CD4-positive, alpha-beta T cell treated with Interleukin-12 subunit alpha and Interleukin-12 subunit beta, for 1 hour (primary cell): Measurements from ENCODE around the gene SAMD4A.

Source experiments
- DNase-seq: peaks from one replicate; pipeline ENCODE4 v3.0.0-alpha.2; 2020

SAMD4A gene

DNA sequence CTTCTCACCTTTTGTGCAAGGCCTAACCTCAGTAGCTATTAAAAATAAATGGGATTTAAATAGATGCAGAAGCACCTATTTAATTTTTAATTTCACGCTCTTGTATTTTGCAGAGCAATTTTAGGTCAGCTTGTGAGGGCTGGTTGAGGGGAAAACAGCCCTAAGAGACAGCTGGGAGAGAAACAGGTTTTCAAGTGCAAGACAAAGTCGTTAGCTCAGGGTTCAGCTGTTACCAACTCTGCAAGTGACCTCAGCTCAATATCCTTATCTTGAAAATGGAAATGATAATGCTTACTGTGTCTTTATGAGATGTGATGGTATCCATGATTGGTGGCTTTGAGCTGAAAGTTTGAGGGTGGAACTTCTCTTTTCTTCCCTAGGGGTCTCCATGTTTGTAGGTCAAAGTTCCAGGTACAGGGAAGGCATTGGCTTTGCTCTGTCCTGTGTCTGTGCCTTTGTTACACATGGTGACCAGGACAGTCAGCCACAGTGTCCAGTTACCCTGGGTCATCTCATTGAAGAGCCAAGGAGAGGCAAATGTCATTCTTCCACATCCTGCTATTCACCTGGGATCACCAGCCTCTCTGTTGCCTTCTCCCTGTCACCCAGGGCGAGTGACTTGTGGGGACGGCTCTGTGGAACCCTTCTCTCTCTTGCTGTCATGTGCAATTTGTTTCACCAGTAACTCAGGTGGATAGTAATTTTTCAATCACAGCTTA lies 100.3 kb downstream of the SAMD4A start:
- DNase-seq = no peak

DNA sequence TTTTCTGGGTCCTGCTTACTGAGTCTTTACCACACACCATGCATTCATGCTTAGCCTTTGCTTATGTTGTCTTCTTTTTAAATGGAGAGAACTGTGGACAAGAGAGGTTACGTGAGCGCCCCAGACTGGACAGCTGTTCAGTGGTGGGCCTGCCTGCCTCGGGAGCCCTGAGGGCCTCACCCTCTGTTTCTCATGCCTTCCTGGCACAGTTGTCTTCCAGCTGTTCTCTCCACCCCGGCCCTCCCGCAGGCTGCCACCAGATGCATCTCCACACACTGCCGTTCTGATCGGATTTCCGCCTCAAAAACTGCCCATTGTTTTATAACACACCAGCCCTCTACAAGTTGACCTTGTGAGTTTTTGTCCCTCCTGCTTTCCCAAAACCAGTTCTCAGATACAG lies 100.8 kb downstream of the SAMD4A start:
- DNase-seq = no peak

DNA sequence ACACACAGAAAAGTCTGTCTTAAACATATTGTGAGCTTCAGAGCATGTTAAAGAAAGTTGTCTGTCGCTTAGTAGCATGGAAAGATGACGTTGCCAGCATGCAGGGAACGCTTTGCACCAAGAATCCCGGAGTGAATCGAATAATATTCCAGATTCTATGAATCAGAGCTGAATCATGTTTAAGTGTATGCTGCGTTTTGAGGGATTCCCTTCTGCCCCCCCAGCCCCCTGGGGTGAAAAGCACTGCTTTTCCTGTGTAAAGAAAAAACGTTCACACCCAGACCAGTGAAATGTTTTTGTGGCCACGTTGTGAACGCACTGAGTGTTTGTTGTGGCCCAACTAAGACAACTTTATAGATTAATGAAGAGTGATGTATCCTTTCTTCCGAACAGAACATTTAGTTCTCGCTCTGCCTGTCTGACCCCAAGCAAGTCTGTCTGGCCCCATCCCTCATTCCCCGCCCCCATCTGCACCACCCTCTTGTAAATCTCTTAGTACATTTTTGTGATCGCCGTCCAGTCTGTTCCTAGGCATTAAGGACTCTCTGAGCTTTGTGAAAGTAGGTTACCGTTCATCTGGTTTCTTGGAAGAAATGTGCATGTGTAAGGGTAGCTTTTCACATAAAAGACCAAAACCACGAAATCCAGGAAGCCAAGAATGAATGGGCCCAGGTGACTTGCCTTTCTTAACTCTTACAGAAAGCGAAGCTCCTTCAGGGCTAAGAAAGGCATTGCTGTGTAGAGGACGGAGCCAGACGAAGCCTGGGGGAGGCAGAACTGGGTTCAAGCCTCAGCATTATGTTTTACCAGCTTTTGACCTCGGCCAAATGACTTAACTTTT lies 103.0 kb downstream of the SAMD4A start:
- DNase-seq = peak; percentile 26

DNA sequence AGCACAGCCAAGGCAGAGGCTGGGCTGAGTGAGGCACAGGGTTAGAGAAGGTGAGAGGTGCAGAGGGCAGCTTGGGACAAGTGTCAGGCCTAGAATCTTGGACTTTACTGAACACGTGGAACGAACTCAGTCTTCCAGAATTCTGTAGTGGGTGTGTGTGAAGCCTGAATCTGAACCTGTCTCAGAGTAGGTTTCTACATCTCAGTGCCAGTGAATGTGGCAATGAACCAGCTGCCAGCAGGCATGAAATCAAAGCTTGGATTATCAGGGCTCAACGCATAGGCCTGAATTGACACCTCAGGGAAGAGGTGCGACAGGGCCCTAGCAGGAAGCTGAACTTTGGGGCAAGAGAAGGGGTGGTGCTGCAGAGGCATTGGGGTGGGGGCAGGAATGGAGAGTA lies 104.6 kb downstream of the SAMD4A start:
- DNase-seq = no peak

DNA sequence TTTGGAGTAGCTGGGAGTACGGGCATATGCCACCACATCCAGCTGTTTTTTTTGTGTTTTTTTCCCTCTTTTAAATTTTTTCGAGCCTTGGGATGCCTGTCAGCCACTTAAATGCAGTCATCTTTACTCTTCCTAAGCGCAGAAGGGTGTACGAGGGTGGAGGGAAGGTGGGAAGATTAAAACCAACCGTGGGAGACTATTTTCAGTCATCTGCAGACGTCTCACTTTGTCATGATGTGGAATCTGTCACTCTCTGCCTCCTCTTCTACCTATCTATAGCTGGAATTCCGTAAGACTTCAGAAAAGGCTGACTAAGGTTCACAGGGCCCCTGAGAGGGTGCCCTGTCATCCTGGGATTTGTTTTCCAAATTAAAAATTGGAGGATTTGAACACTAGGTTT lies 105.3 kb downstream of the SAMD4A start:
- DNase-seq = no peak

DNA sequence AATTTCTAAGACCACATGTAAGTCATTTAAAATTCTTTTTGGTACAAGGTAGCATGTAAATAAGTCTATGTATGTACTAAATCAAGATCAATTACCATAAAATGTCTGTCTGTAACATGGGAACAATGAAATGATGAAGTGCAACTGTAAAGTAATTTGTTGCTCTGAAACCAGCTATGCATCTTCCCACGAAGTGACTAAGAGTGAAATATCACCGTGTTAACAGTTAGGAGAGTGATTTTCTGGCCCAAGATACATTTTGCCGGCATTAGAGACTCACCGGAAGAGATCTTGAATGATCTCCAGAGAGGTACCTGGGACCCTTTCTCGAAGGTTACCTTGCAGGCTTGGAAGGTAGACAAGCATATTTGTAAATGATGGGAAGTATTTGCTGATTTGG lies 105.8 kb downstream of the SAMD4A start:
- DNase-seq = no peak

DNA sequence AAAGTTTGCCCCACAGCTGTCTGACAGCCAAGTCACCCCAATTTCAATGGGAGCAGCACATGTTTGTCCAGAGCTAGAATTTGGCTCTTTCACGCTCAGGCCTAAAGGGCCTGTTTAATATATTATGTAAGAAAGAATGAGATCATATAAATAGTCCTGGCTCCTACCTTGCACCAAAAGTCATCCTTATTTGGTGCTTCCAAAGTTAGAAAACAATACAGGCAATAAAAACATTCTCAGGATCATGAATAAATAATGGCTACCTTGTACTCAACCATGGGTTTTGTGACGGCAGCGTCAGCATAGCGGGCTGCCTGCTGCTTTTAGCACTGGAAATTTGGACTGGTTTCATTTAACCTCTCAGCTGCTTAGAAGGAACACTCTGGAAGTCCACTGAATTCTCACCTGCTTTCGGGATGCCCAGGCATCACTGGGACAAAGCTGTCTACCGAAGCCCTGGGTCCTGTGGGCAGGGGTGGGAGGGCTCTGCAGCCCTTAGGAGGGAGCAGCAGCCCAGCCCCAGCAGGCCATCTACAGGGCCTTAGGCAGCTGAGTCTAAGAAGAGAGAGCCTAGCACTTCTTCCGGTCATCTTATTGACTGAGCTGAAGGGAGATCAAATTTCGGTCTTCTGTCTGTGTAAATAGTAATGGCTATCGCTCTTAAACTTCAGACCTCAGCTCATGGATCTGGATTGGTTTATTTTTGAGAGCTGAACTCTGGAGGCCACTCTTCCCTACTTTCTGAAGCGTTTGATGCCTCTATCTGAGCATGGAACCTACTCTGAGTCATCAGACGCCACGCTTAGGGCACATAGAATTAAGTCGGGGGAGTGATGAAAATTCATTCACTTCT lies 106.5 kb downstream of the SAMD4A start:
- DNase-seq = no peak

DNA sequence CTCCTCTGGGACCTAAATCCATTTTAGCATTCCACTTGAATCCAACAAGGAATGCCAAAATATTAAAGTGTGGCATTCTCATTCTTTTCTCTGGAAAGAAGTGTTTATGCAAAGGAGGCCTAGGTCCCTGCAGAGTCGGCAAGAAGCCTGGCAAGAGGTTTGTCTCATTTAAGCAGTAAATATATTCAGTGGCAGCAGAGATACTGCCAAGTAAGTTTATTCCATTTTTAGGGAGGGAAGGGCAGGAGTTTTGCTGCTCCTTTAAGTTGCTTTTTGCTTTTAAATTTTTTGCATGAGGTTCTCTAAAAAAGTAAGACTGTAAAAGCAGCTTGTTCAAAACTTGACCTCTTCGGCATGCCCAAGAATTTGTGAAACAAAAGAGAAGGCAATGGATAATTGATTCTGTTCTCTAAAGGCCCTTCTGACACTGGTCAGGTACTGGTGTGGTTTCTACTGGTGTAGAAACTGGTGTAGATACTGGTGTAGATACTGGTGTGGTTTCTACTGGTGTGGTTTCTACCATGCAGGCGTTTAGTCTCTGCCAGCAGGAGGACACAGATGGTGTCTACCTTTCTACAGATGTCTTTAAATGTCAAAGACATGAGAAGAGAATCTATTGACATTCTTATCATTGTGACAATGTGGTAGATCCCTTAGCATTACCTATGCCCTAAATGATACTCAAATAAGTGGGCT lies 107.3 kb downstream of the SAMD4A start:
- DNase-seq = no peak

DNA sequence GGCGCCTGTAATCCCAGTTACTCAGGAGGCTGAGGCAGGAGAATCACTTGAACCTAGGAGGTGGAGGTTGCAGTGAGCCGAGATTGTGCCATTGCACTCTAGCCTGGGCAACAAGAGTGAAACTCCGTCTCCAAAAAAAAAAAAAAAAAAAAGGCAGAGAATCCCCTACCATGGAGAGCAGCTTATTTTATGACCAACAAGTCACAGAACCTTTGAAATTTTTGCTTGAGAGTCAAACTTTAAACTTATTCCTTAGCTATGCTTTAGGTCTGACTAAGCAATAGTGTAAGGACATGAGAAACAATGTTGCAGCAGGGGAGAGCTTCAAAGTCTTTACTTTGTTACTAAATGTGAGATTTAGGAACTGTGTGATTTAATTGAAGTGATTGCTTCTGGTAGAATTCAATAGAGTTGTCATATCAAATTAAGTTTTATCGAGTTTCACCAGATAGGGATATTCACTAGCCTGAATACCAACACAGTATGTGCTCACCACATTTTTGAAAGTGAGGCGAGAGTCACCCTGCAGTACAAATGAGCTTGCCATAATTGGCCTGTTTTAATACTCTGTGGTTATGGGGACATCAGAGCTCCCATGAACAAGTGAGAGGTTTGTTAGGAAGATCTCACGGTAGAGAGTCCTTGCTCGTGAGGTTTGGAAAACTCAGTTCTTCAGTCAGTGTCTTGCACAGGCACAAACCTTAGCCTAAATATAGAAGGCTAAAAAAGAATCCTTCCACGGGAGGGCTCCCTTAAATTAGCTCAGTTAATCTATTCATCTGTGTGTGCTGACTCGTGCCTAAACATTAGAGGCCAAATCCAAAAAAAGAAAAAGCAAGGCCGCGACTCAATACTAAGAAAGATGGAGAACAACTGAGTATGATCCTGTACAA lies 108.6 kb downstream of the SAMD4A start:
- no peak for DNase-seq

DNA sequence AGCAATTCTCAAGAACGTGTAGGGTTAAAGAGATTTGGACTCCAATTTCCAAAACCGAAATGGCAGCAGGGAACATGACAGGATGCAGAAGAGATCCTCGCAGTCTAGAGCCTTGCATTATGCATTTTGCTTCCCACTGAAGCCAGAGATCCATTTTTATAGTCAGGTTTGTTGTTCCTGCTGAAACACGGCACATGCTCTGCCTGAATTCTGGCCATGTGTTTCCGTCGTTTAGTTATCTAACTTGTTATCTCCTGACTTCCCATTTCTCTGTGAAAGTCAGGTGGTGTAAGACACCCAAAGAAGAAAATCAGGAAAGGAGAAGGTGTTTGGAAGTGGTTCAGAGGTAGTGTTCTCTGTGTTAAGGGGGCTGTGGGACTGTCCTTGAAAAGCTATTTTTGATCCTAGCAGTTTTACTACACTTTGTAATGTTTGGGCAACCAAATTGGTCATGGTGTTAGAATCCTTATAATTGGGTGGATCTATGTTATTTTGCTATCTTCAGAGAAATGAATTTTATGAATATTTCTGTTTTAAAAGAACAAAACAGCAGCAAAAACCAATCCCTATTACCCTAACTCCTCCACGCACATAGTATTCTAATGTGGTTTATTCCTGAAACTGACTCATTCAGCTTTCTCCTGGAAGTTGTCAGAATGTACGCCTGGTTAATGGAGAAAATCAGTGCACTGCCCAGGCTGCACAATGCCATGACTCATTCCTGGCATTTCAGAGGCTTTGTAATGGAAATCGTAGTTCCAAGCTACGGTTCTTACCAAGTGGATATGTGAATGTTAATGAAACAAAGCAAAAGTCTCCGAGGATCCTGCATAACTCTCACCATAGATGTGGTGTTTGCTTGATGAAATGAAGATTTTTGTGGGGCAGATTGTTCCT lies 110.1 kb downstream of the SAMD4A start:
- no peak for DNase-seq

DNA sequence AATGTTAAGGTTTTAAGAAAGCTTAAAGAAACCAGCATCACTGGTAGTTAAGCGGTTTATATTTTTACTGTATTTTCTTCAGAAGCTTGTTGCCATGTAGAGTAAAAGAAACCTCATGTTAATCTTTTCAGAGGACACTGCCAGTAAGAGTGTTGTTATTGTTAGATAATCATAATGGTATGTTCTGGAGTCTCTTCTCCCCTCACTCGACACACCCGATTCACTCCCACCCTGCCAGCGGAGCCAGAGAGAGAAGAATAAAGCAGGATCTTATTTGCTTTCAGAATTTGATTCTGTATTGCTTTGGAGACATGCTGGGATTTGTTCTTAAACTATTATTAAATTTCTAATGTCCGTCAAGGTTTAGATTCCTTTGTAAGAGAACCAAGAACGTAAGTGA lies 113.7 kb downstream of the SAMD4A start:
- no peak for DNase-seq

DNA sequence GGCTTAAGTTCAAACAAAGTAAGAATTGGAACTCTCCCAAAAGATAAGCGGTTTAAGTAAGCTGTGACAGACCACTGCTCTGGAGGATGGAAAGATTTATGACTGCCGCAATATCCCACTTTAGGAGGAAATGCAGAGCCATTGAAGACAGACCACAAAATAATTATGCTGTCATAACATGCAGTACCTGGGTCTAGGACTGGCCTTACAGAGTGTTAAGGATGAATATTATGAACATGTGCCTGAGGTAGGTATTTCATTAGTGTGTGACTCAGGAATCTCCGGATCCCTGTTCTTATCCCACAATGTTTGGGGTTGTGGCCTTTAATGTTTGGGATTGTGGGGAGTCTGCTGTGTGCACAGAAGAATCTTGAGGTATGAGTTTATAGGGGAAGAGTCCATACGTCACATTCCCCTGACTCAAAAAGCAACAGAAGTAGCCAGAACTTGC lies 114.9 kb downstream of the SAMD4A start:
- no peak for DNase-seq

DNA sequence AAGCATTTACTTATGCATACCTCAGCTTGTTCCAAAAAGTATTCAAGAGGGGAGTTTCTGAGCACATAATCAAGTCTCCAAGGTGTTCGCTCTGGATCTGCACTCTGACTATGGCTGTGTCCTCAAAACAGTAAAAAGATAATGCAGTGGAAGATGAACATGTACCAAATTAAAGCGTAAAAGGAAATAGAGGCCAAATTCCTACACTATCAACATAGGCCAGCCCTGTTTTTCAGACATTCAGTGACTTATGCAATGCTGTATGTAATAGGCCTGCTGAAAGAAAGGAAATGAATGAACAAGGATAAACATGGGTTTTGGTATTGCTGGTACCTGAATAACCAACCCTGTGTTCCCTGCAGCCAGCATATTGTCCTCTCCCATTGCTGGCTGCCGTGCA lies 115.7 kb downstream of the SAMD4A start:
- DNase-seq = no peak

DNA sequence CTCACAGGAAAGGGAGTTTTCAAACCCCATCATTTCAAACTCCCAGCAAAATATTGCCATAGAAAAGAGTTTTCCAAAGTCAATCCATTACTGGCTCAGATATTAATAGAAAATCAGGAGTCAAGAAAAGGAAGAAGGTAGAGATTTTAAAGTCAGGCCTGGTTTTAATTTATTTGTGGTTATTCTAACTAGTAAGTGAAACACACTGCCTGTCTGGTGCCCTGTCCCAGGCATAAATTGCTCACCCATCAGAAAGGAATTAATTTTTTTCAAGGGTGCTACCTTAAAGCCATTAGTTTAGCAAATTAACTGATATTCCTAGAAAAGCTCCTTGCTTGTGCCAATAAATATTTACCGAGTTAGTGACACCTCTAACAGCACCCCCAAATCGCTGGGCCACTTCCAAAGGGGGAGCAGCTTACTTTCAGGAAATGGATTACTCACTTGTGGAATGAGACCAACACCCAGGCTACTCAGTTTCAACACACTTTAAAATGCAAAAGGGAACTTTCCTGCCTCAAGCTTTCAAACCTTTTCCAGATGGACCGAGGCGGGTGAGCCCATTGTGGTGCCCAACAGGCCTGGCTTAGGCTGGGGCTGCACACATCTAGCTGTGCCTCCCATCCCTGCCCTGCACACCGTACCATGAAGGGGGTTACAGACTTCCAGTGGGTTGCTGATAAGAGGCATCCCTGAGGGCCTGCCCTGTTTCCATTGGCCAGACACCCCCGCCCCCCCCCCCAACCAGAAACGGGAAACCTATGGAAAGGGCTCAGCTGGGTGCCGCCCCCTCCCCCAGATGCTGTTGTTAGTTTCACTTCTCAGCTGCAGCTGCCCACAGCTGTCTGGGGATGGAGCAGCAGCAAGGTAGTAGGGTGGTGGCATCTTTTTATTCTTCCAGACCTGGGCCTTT lies 117.2 kb downstream of the SAMD4A start:
- DNase-seq = no peak

DNA sequence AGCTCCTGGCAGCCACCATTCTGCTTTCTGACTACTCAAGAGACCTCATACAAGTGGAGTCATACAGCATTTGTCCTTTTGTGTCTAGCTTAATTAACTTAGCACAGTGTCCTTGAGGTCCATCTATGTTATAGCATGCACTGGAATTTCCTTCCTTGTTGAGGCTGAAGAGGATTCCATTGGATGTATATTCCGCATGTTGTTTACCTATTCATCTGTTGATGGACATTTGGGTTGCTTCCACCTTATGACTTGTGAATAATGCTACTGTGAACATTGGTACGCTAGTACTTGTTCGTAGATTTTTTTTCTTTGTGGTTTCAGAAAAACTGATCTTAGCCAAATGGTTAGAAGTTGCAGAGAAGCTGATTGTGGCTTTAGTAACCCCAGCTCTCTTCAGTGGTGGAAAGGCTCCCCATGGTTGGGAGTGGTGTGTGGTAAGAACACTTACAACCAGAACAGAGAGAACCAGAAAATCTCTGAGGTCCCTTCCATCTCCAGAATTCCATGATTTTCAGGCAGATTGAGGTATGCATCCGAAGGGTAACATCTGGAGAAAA lies 118.4 kb downstream of the SAMD4A start:
- no peak for DNase-seq

DNA sequence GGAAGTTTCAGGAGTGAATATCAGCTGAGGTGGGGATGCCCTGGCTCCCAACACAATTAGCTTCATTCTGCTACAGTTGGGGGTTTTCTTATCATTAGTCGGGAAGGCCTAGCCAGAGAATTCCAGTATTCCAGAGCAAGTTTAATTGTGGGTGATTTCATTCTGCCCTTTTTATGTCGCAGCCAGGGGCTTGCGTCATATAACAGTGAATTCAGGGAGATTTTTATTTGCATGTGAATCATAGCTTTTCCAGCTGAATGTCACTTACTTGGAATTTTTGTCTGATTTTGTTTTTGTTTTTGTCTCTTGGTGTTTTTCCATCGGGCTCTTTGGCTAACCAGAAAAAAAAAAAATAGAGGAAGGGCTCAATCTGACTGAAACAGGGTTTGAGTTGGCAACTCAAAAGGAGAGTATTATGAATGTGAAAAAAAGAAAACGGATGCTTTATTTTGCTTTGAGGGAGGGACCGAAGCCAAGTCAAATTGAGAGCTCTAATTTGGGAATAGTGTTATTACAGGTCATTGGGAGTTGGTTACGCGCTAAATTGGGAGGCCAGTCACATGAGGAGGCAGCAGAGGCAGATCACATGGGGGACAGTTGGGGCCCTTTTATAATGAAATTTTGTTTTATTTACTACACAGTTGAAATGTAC lies 119.4 kb downstream of the SAMD4A start:
- no peak for DNase-seq

DNA sequence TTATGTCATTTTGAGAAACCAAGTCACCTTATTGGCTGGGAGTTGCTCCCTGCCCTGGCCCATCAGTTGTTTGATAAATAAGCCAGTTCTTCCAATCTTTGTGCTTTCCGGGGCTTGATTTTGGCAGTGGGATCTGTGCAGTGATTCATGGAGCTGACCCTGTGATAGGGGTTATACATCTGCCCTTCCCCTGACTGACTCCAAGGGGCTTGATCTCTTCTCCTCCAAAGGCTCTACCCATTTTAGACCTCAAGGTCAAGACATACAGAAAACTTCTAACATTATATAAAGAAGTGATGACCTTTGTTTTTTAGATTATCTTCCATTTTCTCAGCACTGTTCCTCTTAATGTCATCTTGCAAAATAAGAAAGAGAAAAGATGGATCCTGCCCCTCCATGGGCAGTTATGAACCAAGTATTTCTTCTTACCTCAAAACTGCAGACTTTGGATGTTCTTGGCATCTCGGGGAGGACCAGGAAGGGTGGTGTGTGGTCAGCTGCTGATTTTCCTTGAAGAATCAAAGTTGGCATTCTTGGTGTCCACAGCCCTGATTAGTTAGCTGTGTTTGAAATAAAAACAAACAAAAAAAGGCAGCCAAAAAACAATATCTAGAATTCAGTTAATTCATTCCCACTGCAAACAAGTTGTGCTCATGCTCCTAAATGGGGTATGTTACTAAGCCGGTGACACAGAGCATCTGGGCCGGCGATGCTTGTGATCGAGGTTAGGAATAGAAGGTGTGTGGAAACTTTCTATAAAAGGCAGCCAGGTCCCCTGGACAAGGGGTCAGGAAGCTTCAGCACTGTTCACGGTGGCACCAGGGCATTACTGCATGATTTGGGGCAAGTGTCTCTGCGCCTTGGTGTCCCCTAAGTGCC lies 120.2 kb downstream of the SAMD4A start:
- DNase-seq = no peak

DNA sequence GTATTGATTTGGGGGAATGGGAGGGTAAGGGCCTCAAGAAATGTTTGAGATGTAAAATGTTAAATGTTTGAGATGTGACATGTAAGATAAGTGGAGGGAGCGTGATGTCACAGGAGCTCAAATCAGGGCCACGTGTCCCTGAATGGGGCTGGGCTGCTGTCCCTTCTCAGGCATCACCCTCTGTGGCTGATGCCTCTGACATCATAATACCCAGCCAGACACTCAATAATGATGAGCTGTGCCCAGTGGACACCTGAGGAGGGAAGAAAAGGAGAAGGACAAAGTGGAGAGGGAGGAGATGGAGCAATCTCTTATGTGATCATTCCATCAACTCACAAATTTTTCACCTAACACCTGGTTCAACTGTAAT lies 120.8 kb downstream of the SAMD4A start:
- no peak for DNase-seq
